Measurements from ENCODE around the gene NUDT2.

The NUDT2 gene

GRCh38 chr9:34382054-34382453 lies 52.7 kb downstream of the NUDT2 start:
- no peak for DNase-seq (ENCODE audit: insufficient read length, low spot score)
- no peak for FAIRE-seq

- FAIRE-seq, result no peak
- no peak for DNase-seq (ENCODE audit: insufficient read length, low spot score)
These were observed 53.5 kb downstream of the NUDT2 start for GRCh38 chr9:34382879-34383278.

GRCh38 chr9:34383904-34384303 lies 54.5 kb downstream of the NUDT2 start:
- FAIRE-seq (no peak), DNase-seq (ENCODE audit: insufficient read length, low spot score) (no peak)

GRCh38 chr9:34384368-34385165 lies 55.2 kb downstream of the NUDT2 start:
- DNase-seq (ENCODE audit: insufficient read length, low spot score) (no peak), FAIRE-seq (no peak)

- DNase-seq (ENCODE audit: insufficient read length, low spot score) (no peak), FAIRE-seq (no peak)
These were observed 56.3 kb downstream of the NUDT2 start for GRCh38 chr9:34385561-34386230.

GRCh38 chr9:34386656-34387055 lies 57.3 kb downstream of the NUDT2 start:
- DNase-seq (ENCODE audit: insufficient read length, low spot score) (no peak), FAIRE-seq (no peak)

GRCh38 chr9:34387239-34387638 lies 57.9 kb downstream of the NUDT2 start:
- FAIRE-seq (no peak), DNase-seq (ENCODE audit: insufficient read length, low spot score) (no peak)

GRCh38 chr9:34392511-34392910 lies 63.1 kb downstream of the NUDT2 start:
- DNase-seq (ENCODE audit: insufficient read length, low spot score), result no peak
- no peak for FAIRE-seq
